Fibroblast of skin of left biceps (primary cell): ENCODE measurements around the gene AMTN.
A peak's percentile ranks its signal among the peaks of the same experiment; 100 is the strongest.
"Not testable (repeated sequence)": the region's sequence is repeated elsewhere in the genome, so short reads cannot be mapped to it uniquely, and the experiment has no call there.

Experiments
- DNase-seq, 2 experiments: peaks; one replicate each; pipeline ENCODE4 v3.0.0-alpha.2; 2013; ENCODE audit warnings: low read depth in 2 of 2

Gene AMTN

GRCh38 chr4:70518269-70518668, at the start of gene AMTN:
Gene AMTN, plus strand, starts transcription at chr4:70518569. Its CDS starts 209 bp downstream, at chr4:70518778.
- DNase-seq = no peak

GRCh38 chr4:70471897-70472296, 46.5 kb upstream of the AMTN start, which contains the start of gene MUC7:
Gene MUC7, plus strand, starts transcription at chr4:70472197. Its CDS starts 1,825 bp downstream, at chr4:70474022.
- no peak for DNase-seq

GRCh38 chr4:70473679-70474078, 44.7 kb upstream of the AMTN start:
- no peak for DNase-seq

GRCh38 chr4:70488748-70489147, 29.6 kb upstream of the AMTN start:
- DNase-seq = no peak

GRCh38 chr4:70496231-70496630, 22.1 kb upstream of the AMTN start:
- DNase-seq = no peak

GRCh38 chr4:70501838-70502237, 16.5 kb upstream of the AMTN start:
- not testable (repeated sequence) for DNase-seq

GRCh38 chr4:70504733-70505132, 13.6 kb upstream of the AMTN start:
- no peak for DNase-seq

- DNase-seq = no peak
Observed at GRCh38 chr4:70505151-70505748, 13.1 kb upstream of the AMTN start.

- DNase-seq = no peak
Observed at GRCh38 chr4:70508801-70509200, 9.6 kb upstream of the AMTN start.

GRCh38 chr4:70511365-70511764, 7.0 kb upstream of the AMTN start:
- no peak for DNase-seq

GRCh38 chr4:70515367-70516250, 2.8 kb upstream of the AMTN start:
- DNase-seq = no peak

- DNase-seq = no peak
Observed at GRCh38 chr4:70518716-70519115, 347 bp downstream of the AMTN start.

GRCh38 chr4:70522626-70523025, 4.3 kb downstream of the AMTN start:
- no peak for DNase-seq

GRCh38 chr4:70530997-70531396, 12.6 kb downstream of the AMTN start:
- no peak for DNase-seq

- DNase-seq = no peak
Observed at GRCh38 chr4:70531981-70532380, 13.6 kb downstream of the AMTN start.

- DNase-seq = no peak
Observed at GRCh38 chr4:70533211-70533610, 14.8 kb downstream of the AMTN start.

- no peak for DNase-seq
Observed at GRCh38 chr4:70533791-70534190, 15.4 kb downstream of the AMTN start.

GRCh38 chr4:70534886-70535285, 16.5 kb downstream of the AMTN start:
- not testable (repeated sequence) for DNase-seq

GRCh38 chr4:70538869-70539268, 20.5 kb downstream of the AMTN start:
- DNase-seq = no peak

- DNase-seq = no peak
Observed at GRCh38 chr4:70544279-70544868, 26.0 kb downstream of the AMTN start.

GRCh38 chr4:70556856-70557255, 38.5 kb downstream of the AMTN start:
- no peak for DNase-seq

GRCh38 chr4:70559211-70559830, 41.0 kb downstream of the AMTN start:
- DNase-seq = peak in 1 of 2 experiments; percentile 2
